Activated CD4-positive, alpha-beta T cell treated with anti-CD3 and anti-CD28 coated beads, Interleukin-2, amount 50 U/mL, for 1 hour (primary cell): ENCODE measurements around the gene IL1RAP.
"Not testable (repeated sequence)": the region's sequence is repeated elsewhere in the genome, so short reads cannot be mapped to it uniquely, and the experiment has no call there.

Source experiments
- DNase-seq: peaks from one replicate; pipeline ENCODE4 v3.0.0-alpha.2; 2020

IL1RAP gene

DNA sequence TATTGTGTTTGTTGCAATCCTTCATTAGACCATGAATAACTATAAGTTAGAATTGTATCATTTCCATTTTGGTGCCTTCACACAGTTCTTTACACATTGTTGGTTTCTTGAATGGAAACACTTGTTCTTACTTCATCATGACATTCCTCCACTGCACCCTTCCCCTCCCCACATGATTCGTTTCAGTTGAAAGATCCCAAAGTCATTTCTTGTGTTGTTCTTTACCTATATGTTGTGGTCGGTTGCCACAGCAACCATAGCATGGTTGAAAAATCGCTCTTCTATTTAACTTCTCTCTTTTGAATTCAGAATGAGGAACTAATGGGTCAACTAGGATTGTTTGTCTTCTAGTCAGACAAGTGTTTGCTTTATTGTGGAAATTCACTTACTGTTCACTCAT, 103.3 kb downstream of the IL1RAP start:
- DNase-seq = no peak

DNA sequence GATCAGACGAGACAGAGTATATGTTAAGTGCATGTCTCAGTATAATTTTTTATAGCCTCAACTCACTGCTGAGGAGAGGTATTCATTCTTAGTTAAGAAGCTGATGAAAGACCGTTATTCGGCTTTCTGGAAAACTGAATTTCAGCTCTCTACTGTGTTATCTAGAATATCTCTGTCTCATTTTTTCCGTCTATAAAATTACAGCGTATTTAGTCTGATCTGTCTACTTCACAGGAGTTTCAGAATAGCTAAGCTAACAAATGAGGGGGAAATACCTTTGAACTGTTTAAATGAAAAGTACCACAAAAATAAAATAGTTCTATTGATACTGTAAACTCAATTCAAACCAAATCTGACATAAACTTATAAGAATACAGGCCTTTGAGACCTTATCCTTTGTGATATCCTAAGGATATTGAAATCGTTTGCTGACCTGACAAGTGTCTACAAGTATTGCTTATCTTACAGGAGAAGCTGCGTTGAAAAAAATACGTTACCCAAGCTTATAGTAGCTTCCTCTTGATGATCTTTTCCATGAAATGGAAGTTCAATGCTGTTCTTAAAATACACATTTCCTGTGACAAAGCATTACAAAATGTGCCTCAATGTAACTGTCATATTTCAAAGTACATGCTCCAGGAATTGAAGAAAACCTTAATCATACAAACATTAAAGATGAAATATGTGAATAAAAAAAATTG, 104.6 kb downstream of the IL1RAP start:
- DNase-seq = no peak

DNA sequence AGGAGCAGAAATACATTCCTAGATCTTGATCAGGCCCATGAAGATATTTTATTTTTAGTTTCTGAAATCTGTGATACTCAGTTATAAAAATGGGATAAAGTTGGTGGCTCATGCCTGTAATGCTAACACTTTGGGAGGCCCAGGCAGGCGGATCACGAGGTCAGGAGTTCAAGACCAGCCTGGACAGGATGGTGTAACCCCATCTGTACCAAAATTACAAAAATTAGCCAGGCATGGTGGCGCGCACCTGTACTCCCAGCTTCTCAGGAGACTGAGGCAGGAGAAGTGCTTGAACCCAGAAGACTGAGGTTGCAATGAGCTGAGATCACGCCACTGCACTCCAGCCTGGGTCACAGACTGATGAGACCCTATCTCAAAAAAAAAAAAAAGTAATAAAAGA, 105.5 kb downstream of the IL1RAP start:
- DNase-seq = no peak

GRCh38 chr3:190619761-190620160, 105.9 kb downstream of the IL1RAP start:
- no peak for DNase-seq

DNA sequence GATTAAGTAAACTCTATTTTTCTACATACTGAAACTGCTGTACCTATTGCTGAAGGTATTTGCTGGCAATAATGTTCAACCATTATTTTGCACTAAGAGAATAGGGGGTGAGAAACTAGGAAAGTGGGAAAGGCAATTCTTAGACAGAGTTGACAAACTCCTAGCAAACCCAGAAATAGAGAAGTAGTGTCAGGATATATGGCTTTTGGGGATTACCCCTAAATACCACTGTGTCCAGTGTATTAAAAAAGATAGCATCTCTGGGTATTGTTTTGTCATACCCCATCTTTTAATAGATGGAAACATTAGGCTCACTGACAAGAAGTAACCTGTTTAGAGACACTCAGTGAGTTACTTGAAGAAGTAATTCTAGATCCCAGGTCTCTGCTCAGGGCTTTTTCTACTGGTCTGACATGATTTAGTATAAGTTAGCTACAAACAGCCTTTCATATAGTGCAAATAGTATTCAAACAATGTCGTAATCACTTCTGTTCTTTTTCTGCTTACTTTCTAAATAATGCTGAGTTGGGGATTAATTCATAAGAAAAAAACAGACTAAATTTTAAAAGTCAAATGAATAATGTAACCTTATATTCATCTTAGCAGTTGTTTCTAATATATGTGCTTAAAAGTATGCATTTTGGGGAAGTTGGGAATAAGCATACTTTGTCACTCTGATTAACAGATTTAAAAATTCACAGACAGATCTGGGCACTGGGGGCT, 107.2 kb downstream of the IL1RAP start:
- no peak for DNase-seq

- no peak for DNase-seq
These were observed 108.0 kb downstream of the IL1RAP start for GRCh38 chr3:190621927-190622326.

DNA sequence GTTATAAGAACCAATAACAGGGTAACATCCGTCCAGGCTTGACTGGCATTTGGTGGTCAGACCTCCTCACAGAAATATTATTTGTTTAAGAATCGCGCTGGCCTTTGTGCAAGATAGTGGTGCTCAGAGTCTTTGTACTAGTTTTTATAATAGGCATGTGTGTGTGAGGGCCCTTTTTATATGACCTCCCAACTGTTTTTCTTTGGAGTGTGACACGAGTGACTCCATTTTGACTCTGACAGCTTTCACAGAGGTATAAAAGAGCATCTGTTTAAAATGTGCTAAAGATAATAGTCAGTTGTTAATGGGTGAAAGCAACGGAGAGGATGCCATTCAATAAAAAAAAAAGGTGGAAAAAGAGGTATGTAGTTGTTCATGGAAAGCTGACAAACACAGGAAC, 110.4 kb downstream of the IL1RAP start:
- DNase-seq = no peak

- no peak for DNase-seq
These were observed 113.2 kb downstream of the IL1RAP start for GRCh38 chr3:190626951-190627620.

DNA sequence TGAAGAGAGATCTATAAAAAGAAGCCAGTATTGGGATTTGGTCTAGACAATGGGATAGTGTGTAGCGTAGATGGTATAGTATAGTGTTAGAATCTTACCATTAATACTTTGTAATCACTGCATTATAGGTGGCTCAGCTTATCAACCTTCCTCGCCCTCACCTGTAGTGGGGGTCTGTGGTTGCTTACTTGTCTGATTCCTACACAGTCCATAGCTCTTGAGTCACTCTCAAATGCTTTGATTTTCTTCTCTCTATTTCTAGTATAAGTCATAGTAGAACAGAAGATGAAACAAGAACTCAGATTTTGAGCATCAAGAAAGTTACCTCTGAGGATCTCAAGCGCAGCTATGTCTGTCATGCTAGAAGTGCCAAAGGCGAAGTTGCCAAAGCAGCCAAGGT, 115.2 kb downstream of the IL1RAP start:
- DNase-seq = no peak

- no peak for DNase-seq
These were observed 117.4 kb downstream of the IL1RAP start for GRCh38 chr3:190631295-190631694.

DNA sequence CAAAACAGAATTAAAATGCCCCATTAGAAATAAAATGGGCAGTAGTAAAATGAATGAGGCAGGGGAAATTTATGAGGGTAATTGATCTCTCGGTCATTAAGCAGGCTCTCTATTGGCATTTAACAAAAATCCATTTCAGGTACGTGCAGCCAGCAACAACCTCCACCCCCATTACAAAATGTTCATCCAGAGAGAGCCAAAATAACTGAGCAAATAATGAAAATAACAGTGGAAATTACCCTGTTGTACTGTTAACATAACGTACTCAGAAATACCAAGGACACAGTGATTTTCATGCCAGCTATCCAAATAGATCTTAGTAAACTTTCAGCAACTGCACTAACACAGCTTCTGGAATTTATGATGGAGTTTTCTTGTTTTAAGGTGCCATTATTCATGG, 127.7 kb downstream of the IL1RAP start:
- no peak for DNase-seq

DNA sequence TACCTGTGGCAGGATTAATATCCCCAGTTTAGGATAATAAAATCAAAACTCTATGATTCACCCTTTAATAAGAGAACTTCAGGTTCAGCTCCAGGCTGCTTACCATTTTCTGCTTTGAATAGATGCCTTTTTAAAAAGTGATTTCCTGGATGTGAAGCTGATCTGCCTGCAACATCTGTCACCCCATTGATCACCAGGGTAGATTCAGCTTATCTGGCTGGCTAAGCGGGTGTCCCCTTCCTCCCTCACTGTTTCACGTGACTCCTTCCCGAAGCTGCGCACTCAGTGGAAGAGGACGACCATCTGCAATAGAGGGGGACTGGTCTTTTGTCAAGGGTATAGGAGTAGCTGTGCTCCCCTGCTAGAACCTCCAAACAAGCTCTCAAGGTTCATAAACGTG, 128.1 kb downstream of the IL1RAP start:
- DNase-seq = no peak

DNA sequence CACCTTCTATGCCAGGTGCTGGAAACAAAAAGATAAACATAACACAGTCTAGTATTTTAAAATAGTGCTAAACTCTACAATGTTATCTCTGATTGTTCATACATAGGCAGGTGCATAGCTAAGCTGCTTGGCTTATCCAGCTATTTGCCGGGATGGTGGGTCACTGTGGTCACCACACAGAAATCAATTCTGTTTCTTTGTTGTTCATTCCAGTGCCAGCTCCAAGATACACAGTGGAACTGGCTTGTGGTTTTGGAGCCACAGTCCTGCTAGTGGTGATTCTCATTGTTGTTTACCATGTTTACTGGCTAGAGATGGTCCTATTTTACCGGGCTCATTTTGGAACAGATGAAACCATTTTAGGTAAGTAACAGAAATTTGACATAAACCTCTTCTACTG, 130.2 kb downstream of the IL1RAP start:
- DNase-seq = no peak

DNA sequence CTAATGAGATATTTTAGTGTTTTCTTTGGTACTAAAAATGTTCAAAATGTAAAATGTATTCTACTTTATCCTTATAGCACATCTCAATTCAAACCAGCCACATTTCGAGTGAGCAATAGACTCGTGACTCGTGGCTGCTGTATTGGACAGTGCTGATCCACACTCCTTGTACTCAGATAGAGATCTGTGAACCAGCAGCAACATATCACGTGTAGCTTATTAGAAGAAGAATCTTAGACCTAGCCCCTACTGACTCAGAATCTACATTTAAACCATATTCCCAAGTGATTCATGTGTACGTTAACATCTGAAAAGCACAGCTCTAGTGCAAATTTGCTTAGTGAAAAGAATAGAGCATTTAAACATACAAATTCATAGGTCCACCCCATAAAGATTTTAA, 130.9 kb downstream of the IL1RAP start:
- no peak for DNase-seq

GRCh38 chr3:190645932-190646460, 132.1 kb downstream of the IL1RAP start:
- no peak for DNase-seq

- DNase-seq = no peak
These were observed 133.1 kb downstream of the IL1RAP start for GRCh38 chr3:190646996-190647395.

DNA sequence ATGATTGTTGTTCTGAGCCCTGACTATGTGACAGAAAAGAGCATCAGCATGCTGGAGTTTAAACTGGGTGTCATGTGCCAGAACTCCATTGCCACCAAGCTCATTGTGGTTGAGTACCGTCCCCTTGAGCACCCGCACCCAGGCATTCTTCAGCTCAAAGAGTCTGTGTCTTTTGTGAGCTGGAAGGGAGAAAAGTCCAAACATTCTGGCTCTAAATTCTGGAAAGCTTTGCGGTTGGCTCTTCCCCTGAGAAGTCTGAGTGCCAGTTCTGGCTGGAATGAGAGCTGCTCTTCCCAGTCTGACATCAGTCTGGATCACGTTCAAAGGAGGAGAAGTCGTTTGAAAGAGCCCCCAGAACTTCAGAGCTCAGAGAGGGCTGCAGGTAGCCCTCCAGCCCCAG, 142.0 kb downstream of the IL1RAP start:
- no peak for DNase-seq

GRCh38 chr3:190658106-190658505, 144.2 kb downstream of the IL1RAP start:
- DNase-seq = no peak

DNA sequence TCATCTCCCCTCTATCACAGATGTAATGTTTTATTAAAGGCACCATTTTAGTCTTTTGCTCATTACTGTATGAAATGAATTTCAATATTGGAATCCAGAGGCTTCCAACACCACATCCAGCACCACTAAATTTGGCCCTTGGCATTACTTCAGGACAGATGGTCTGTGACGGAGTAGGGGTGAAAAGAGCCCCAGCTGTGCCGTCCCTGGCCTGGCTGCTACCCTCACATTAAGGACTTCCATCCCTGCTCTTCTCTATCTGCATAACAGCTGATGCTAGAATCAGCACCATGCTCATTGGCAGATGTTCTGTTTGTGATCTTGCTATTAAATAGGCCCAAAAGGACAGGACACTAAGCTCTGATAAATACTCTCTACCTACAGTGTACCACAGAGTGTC, 152.9 kb downstream of the IL1RAP start:
- no peak for DNase-seq

- DNase-seq = no peak
These were observed 157.8 kb downstream of the IL1RAP start for GRCh38 chr3:190671658-190672057.

- DNase-seq = no peak
These were observed 159.3 kb downstream of the IL1RAP start for GRCh38 chr3:190673148-190673547.

- no peak for DNase-seq
These were observed 162.6 kb downstream of the IL1RAP start for GRCh38 chr3:190676481-190676880.

GRCh38 chr3:190677001-190677400, 163.1 kb downstream of the IL1RAP start:
- no peak for DNase-seq

DNA sequence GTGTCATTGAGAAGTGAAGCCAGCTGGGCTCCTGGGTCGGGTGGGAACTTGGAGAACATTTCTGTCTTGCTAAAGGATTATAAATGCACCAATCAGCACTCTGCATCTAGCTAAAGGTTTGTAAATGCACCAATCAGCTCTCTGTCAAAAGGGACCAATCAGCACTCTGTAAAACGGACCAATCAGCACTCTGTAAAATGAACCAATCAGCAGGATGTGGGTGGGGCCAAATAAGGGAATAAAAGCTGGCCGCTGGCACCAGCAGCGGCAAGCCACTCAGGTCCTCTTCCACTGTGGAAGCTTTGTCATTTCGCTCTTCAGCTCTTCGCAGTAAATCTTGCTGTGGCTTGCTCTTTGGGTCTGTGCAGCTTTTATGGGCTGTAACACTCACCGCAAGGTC, 164.0 kb downstream of the IL1RAP start:
- not testable (repeated sequence) for DNase-seq
